Measurements from ENCODE around the gene GKN2. TPM values are rescaled to one million over a fixed set of nuclear protein-coding genes. Genes with fewer than 3 reads are reported as not detected.

Gene GKN2
- polyA plus RNA-seq, 1 of the 3 experiments (the other 2 are of a cell fraction), result not detected

GRCh38 chr2:68911246-68911645 is 41.4 kb downstream of the GKN2 start:
- no peak for TF ChIP-seq FOXM1 (IDR thresholded peaks at IDR 0.05; ENCODE audit: low read depth)
- TF ChIP-seq ELF1 (IDR thresholded peaks at IDR 0.05), result no peak
- TF ChIP-seq FOSL2 (IDR thresholded peaks at IDR 0.05; ENCODE audit: borderline replicate concordance, low read depth), result no peak
- no peak for TF ChIP-seq MAX (IDR thresholded peaks at IDR 0.05; ENCODE audit: low read depth)
- TF ChIP-seq YY1 (IDR thresholded peaks at IDR 0.05; ENCODE audit: low read depth), result no peak
- Histone ChIP-seq H3K9me2 (no peaks in the 10 kb centered on the region), H3K79me2 (ENCODE audit: insufficient read depth) (no peaks in the 10 kb centered on the region), H3K9ac (no peak overlapping the region), H3K4me2 (no peak overlapping the region), H2AFZ (ENCODE audit: low read depth) (no peak overlapping the region), H3K4me1 (ENCODE audit: control insufficient read depth in 1 of 2, insufficient read depth in 2 of 2, low read depth in 1 of 2, low read length in 1 of 2) (peaks cover 0 to 8% of the 10 kb centered on the region in 2 experiments; a peak in 2 of 4 replicates), H3K9me3 (no peaks in the 10 kb centered on the region), H3F3A (replicated peaks; ENCODE audit: insufficient read depth) (no peaks in the 10 kb centered on the region), H3K27ac (ENCODE audit: low read depth in 2 of 2, low read length in 1 of 2) (no peak overlapping the region), H3K36me3 (replicated peaks in 1 of 2; ENCODE audit: control insufficient read depth in 1 of 2, insufficient read depth in 2 of 2, low read length in 1 of 2) (no peaks in the 10 kb centered on the region), H4K20me1 (ENCODE audit: insufficient read depth) (no peaks in the 10 kb centered on the region), H3K27me3 (ENCODE audit: insufficient read depth) (no peaks in the 10 kb centered on the region), H3K4me3 (ENCODE audit: low read depth in 2 of 2, low read length in 1 of 2) (no peak overlapping the region)
- DNase-seq, result no peak
- POLR2A ChIA-PET, result no interaction called here
- CTCF ChIA-PET, result interaction anchor here (1.0 to 6.3 kb wide), 6 partner anchors 14 to 447 kb away, joined by 3 to 47 read pairs (median 10); partner anchors contain the start of genes APLF and FBXO48
- WGBS (ENCODE audit: low lambda C conversion rate), result 63% methylated on average over 4 of the region's 4 CpGs

GRCh38 chr2:68909793-68910674 is 42.7 kb downstream of the GKN2 start:
- Histone ChIP-seq H2AFZ (ENCODE audit: low read depth) (no peak overlapping the region), H3K27ac (ENCODE audit: low read depth in 2 of 2, low read length in 1 of 2) (no peak overlapping the region), H3K4me3 (ENCODE audit: low read depth in 2 of 2, low read length in 1 of 2) (peak overlapping the region in 1 of 2 experiments; percentile 6; a peak in 1 of 4 replicates), H3K36me3 (replicated peaks in 1 of 2; ENCODE audit: control insufficient read depth in 1 of 2, insufficient read depth in 2 of 2, low read length in 1 of 2) (no peaks in the 10 kb centered on the region), H3K9me2 (no peaks in the 10 kb centered on the region), H3K79me2 (ENCODE audit: insufficient read depth) (no peaks in the 10 kb centered on the region), H3K9me3 (no peaks in the 10 kb centered on the region), H3K4me1 (ENCODE audit: control insufficient read depth in 1 of 2, insufficient read depth in 2 of 2, low read depth in 1 of 2, low read length in 1 of 2) (peaks cover 0 to 8% of the 10 kb centered on the region in 2 experiments; a peak in 2 of 4 replicates), H3F3A (replicated peaks; ENCODE audit: insufficient read depth) (no peaks in the 10 kb centered on the region), H3K27me3 (ENCODE audit: insufficient read depth) (no peaks in the 10 kb centered on the region), H3K9ac (no peak overlapping the region), H4K20me1 (ENCODE audit: insufficient read depth) (no peaks in the 10 kb centered on the region), H3K4me2 (no peak overlapping the region)
- CTCF ChIA-PET, result interaction anchor here (0.6 to 7.8 kb wide), 37 partner anchors 9 to 454 kb away, joined by 3 to 156 read pairs (median 4); no protein-coding TSS in a partner anchor
- 68% methylated on average over 3 of the region's 3 CpGs for WGBS (ENCODE audit: low lambda C conversion rate)
- TF ChIP-seq GATA2 (CRISPR knock-in tag; IDR thresholded peaks at IDR 0.05) (no peak), SMC3 (IDR thresholded peaks at IDR 0.05; ENCODE audit: low read depth, low read length) (peak; percentile 94), NFIC (IDR thresholded peaks at IDR 0.05; ENCODE audit: borderline replicate concordance) (no peak), USF1 (IDR thresholded peaks at IDR 0.05; ENCODE audit: borderline replicate concordance, low read depth) (no peak), RAD21 (IDR thresholded peaks at IDR 0.05; ENCODE audit: low read length) (peak; percentile 96), EP300 (IDR thresholded peaks at IDR 0.05; ENCODE audit: borderline replicate concordance in 1 of 2, low read depth in 1 of 2, low read length in 1 of 2) (no peak), SIN3A (IDR thresholded peaks at IDR 0.05; ENCODE audit: borderline replicate concordance, low read depth, low read length) (no peak), MXI1 (IDR thresholded peaks at IDR 0.05; ENCODE audit: low read depth, low read length) (no peak), CTCF (IDR thresholded peaks at IDR 0.05) (peak; percentile 92), RFX5 (IDR thresholded peaks at IDR 0.05; ENCODE audit: low read length) (no peak), REST (IDR thresholded peaks at IDR 0.05; ENCODE audit: low read depth, low read length) (no peak), PBX3 (IDR thresholded peaks at IDR 0.05) (no peak)
- DNase-seq, result peak; percentile 70
- POLR2A ChIA-PET, result no interaction called here
